GM10248 (cell line): ENCODE data around the gene SLC26A9.

Experiments used
- CTCF ChIA-PET: fragments of 300-600 bp; sonication (Branson Sonifier 250); formaldehyde crosslinking; extraction: SDS; loops from one replicate; lab custom pipeline; 2021; ENCODE audit warnings: antibody characterized with exemption; lab: Yijun Ruan, JAX
- POLR2A ChIA-PET: fragments of 350-650 bp; sonication (Branson Sonifier 250); formaldehyde crosslinking; extraction: SDS; loops from one replicate; lab custom pipeline; 2020; ENCODE audit warnings: antibody characterized with exemption; lab: Yijun Ruan, JAX
- DNase-seq: peaks from one replicate; pipeline ENCODE4 v3.0.0; 2012; ENCODE audit errors: extremely low spot score
- CTCF ChIP-seq: IDR thresholded peaks from 2 replicates; pipeline ENCODE4 v1.5.1; 2012; ENCODE audit warnings: mild to moderate bottlenecking, low read depth; ENCODE audit errors: extremely low read depth, missing control alignments, control extremely low read depth

The SLC26A9 gene

GRCh38 chr1:205927676-205928075 is 15.6 kb downstream of the SLC26A9 start:
- POLR2A ChIA-PET: no interaction called here
- CTCF ChIA-PET: interaction anchor here (5.8 to 5.9 kb wide), 2 partner anchors 9 to 50 kb away, joined by 24 to 36 read pairs; no protein-coding TSS in a partner anchor
- no peak for TF ChIP-seq CTCF
- DNase-seq: no peak

- TF ChIP-seq CTCF: no peak
- ChIA-PET POLR2A (no interaction called here), CTCF (interaction anchor here (5.8 to 5.9 kb wide), 2 partner anchors 8 to 50 kb away, joined by 24 to 36 read pairs; no protein-coding TSS in a partner anchor)
- DNase-seq: no peak
Observed at GRCh38 chr1:205927247-205927646, 16.0 kb downstream of the SLC26A9 start.

GRCh38 chr1:205926636-205927035 is 16.6 kb downstream of the SLC26A9 start:
- no peak for TF ChIP-seq CTCF
- POLR2A ChIA-PET: no interaction called here
- CTCF ChIA-PET: interaction anchor here (1.4 to 5.9 kb wide), 3 partner anchors 8 to 180 kb away, joined by 3 to 36 read pairs (median 24); no protein-coding TSS in a partner anchor
- DNase-seq: no peak

- ChIA-PET CTCF (interaction anchor here (1.4 to 5.9 kb wide), 4 partner anchors 7 to 180 kb away, joined by 3 to 36 read pairs (median 16); no protein-coding TSS in a partner anchor), POLR2A (interaction anchor here (0.5 kb wide), 1 partner anchor 57 kb away, joined by 5 read pairs; no protein-coding TSS in a partner anchor)
- no peak for DNase-seq
- TF ChIP-seq CTCF: no peak
Observed at GRCh38 chr1:205926213-205926612, 17.0 kb downstream of the SLC26A9 start.

GRCh38 chr1:205925736-205926135 is 17.5 kb downstream of the SLC26A9 start:
- DNase-seq: no peak
- CTCF ChIA-PET: interaction anchor here (1.4 to 5.8 kb wide), 3 partner anchors 7 to 181 kb away, joined by 3 to 36 read pairs (median 8); no protein-coding TSS in a partner anchor
- TF ChIP-seq CTCF: no peak
- POLR2A ChIA-PET: interaction anchor here (0.5 kb wide), 1 partner anchor 56 kb away, joined by 5 read pairs; no protein-coding TSS in a partner anchor

- CTCF ChIA-PET: interaction anchor here (1.9 kb wide), 1 partner anchor 53 kb away, joined by 8 read pairs; no protein-coding TSS in a partner anchor
- TF ChIP-seq CTCF: no peak
- POLR2A ChIA-PET: no interaction called here
- no peak for DNase-seq
Observed at GRCh38 chr1:205924460-205924790, 18.8 kb downstream of the SLC26A9 start.
